IMR-90 (cell line): Measurements from ENCODE around the gene KEAP1. TPM values are rescaled to one million over a fixed set of nuclear protein-coding genes. Genes with fewer than 3 reads are reported as not detected.

Experiments
- ATAC-seq: fragments of 200-7000 bp; cut with Tn5 transposase; 2 replicates; pipeline ENCODE4 v1.9.1; 2020; ENCODE audit warnings: low read depth, mild to moderate bottlenecking, moderate library complexity
- BruUV-seq: library from RNA; stranded (reverse); fragments of 400-500 nt; replicated peaks from 2 replicates; lab custom pipeline; 2021; lab: Mats Ljungman, UMichigan
- CTCF ChIA-PET: fragments of 300-600 bp; formaldehyde crosslinking; extraction: SDS; loops from one replicate; lab custom pipeline; 2021; ENCODE audit warnings: antibody characterized with exemption; lab: Yijun Ruan, JAX
- POLR2A ChIA-PET: fragments of 300-600 bp; sonication (Branson Sonifier 250); formaldehyde crosslinking; loops from one replicate; lab custom pipeline; 2022; ENCODE audit warnings: antibody characterized with exemption; ENCODE audit not compliant: unreplicated experiment; lab: Charles Lee
- DNase-seq: peaks from one replicate; pipeline ENCODE4 v3.0.0; 2013
- H2AFZ ChIP-seq: replicated peaks from 2 replicates; pipeline ENCODE3; 2013; ENCODE audit warnings: low read length, mild to moderate bottlenecking; ENCODE audit not compliant: poor library complexity
- H2AK5ac ChIP-seq: 2 replicates; pipeline ENCODE4 v1.6.1; 2013; ENCODE audit warnings: low read depth, low read length, inconsistent platforms
- H2AK9ac ChIP-seq: replicated peaks from 2 replicates; pipeline ENCODE3; 2013; ENCODE audit warnings: mild to moderate bottlenecking, low read depth, low read length, moderate library complexity; ENCODE audit not compliant: poor library complexity
- H2BK120ac ChIP-seq: 2 replicates; pipeline ENCODE4 v1.6.1; 2013; ENCODE audit warnings: low read depth, low read length, inconsistent platforms
- H2BK15ac ChIP-seq: 3 replicates; pipeline ENCODE4 v1.6.1; 2013; ENCODE audit warnings: low read depth, low read length, inconsistent platforms
- H2BK20ac ChIP-seq: 2 replicates; pipeline ENCODE4 v1.6.1; 2013; ENCODE audit warnings: low read depth, mild to moderate bottlenecking, inconsistent platforms, low read length, moderate library complexity
- H2BK5ac ChIP-seq: 2 replicates; pipeline ENCODE4 v1.6.1; 2013; ENCODE audit warnings: mild to moderate bottlenecking, low read depth, low read length, inconsistent platforms; ENCODE audit not compliant: poor library complexity, severe bottlenecking
- H3K14ac ChIP-seq: replicated peaks from 2 replicates; pipeline ENCODE4 v1.6.1; 2013; ENCODE audit warnings: low read depth, low read length, inconsistent platforms
- H3K18ac ChIP-seq: 2 replicates; pipeline ENCODE4 v1.6.1; 2013; ENCODE audit warnings: low read depth, low read length, control low read depth
- H3K23ac ChIP-seq: 2 replicates; pipeline ENCODE4 v1.6.1; 2013; ENCODE audit warnings: low read depth, low read length, inconsistent platforms
- H3K27ac ChIP-seq: 2 replicates; pipeline ENCODE4 v1.5.1; 2013; ENCODE audit warnings: mild to moderate bottlenecking, control low read depth, low read length; ENCODE audit not compliant: insufficient read depth
- H3K27me3 ChIP-seq: 2 replicates; pipeline ENCODE4 v1.6.1; 2013; ENCODE audit warnings: low read length; ENCODE audit not compliant: control insufficient read depth, insufficient read depth
- H3K36me3 ChIP-seq: 2 replicates; pipeline ENCODE4 v1.6.1; 2013; ENCODE audit warnings: low read length, mixed read lengths; ENCODE audit not compliant: control insufficient read depth, insufficient read depth
- H3K4ac ChIP-seq: 2 replicates; pipeline ENCODE4 v1.6.1; 2013; ENCODE audit warnings: low read depth, low read length, inconsistent platforms
- H3K4me1 ChIP-seq: 2 replicates; pipeline ENCODE4 v1.6.1; 2013; ENCODE audit warnings: low read length, mixed read lengths; ENCODE audit not compliant: control insufficient read depth, insufficient read depth
- H3K4me2 ChIP-seq: 2 replicates; pipeline ENCODE4 v1.6.1; 2013; ENCODE audit warnings: low read depth, mild to moderate bottlenecking, control low read depth, low read length, moderate library complexity
- H3K4me3 ChIP-seq: 2 replicates; pipeline ENCODE4 v1.5.1; 2013; ENCODE audit warnings: low read depth, mild to moderate bottlenecking, control low read depth, low read length, moderate library complexity; ENCODE audit not compliant: insufficient read depth
- H3K56ac ChIP-seq: 2 replicates; pipeline ENCODE4 v1.6.1; 2013; ENCODE audit warnings: low read length, inconsistent platforms; ENCODE audit not compliant: insufficient read depth; ENCODE audit errors: extremely low read depth
- H3K79me1 ChIP-seq, 2 experiments: 2 replicates each; pipeline ENCODE4 v1.6.1; 2013; ENCODE audit warnings: low read length in 2 of 2, inconsistent platforms in 1 of 2, low read depth in 1 of 2
- H3K9ac ChIP-seq: 2 replicates; pipeline ENCODE4 v1.6.1; 2013; ENCODE audit warnings: low read depth, low read length, control low read depth
- H3K9me1 ChIP-seq: 2 replicates; pipeline ENCODE4 v1.6.1; 2013; ENCODE audit warnings: low read length, inconsistent platforms; ENCODE audit not compliant: insufficient read depth
- H3K9me3 ChIP-seq: 2 replicates; pipeline ENCODE4 v1.6.1; 2013; ENCODE audit warnings: low read length; ENCODE audit not compliant: control insufficient read depth, insufficient read depth
- H4K20me1 ChIP-seq: 2 replicates; pipeline ENCODE4 v1.6.1; 2013; ENCODE audit warnings: low read length, inconsistent platforms; ENCODE audit not compliant: insufficient read depth
- H4K5ac ChIP-seq: 2 replicates; pipeline ENCODE4 v1.6.1; 2013; ENCODE audit warnings: mild to moderate bottlenecking, low read depth, low read length, control low read depth
- H4K8ac ChIP-seq, 2 experiments: 2 replicates each; pipeline ENCODE4 v1.6.1; 2013; ENCODE audit warnings: low read depth in 2 of 2, low read length in 2 of 2, control low read depth in 1 of 2, inconsistent platforms in 1 of 2
- H4K91ac ChIP-seq: 2 replicates; pipeline ENCODE4 v1.6.1; 2013; ENCODE audit warnings: low read depth, low read length, inconsistent platforms; ENCODE audit not compliant: insufficient read depth
- CHD1 ChIP-seq: IDR thresholded peaks from 2 replicates; pipeline ENCODE4 v1.6.1; 2012; ENCODE audit warnings: low read depth, low read length, improper control_type of control experiment
- POLR2A ChIP-seq: IDR thresholded peaks from 2 replicates; pipeline ENCODE4 v1.6.1; 2012; ENCODE audit warnings: mild to moderate bottlenecking, low read depth, low read length
- USF2 ChIP-seq: fragments of 150-350 bp; IDR thresholded peaks from 2 replicates; pipeline ENCODE4 v1.6.1; 2017; ENCODE audit warnings: mild to moderate bottlenecking, antibody characterized with exemption, low read length, low read depth
- WGBS, 2 experiments: methylation state at CpG; one replicate each; pipeline versions ENCODE4 v1.1.5 to v1.1.7; 2013; ENCODE audit warnings: missing lambda C conversion rate in 2 of 2; ENCODE audit not compliant: insufficient read length in 1 of 2; ENCODE audit errors: extremely low coverage in 2 of 2; 5-methylcytosine and 5-hydroxymethylcytosine counted together
- dilution Hi-C: fragments of 300-500 bp; cut with HindIII; formaldehyde crosslinking; loops from one replicate; pipeline ENCODE4 v1.14.3; 2018; ENCODE audit warnings: low sequenced_read_pairs; ENCODE audit not compliant: unreplicated experiment
- in situ Hi-C: fragments of 300-500 bp; cut with MboI; formaldehyde crosslinking; loops from 3 replicates; pipeline ENCODE4 v1.14.3; 2019; ENCODE audit warnings: low sequenced_read_pairs, inconsistent platforms, mixed read lengths
- intact Hi-C: fragments of 100-400 bp; cut with micrococcal nuclease; formaldehyde crosslinking; loops from 2 replicates; pipeline ENCODE4 v1.10.0; 2022
- polyA plus RNA-seq, 3 experiments: library from polyadenylated mRNA; depleted of rRNA; stranded (reverse); fragments of >200 nt; gene quantifications; 2 replicates each; pipeline ENCODE4 v1.2.3, GENCODE V29; 2012; ENCODE audit warnings: low replicate concordance in 1 of 3
- total RNA-seq: library from RNA; depleted of rRNA; stranded (reverse); fragments of >200 nt; gene quantifications from 2 replicates; pipeline ENCODE4 v1.2.3, GENCODE V29; 2012

Gene KEAP1
- total and polyA plus RNA-seq, 2 of the 4 experiments (the other 2 are of a cell fraction), result 63.4 to 81.6 TPM

GRCh38 chr19:10491472-10492047 is 11.6 kb downstream of the KEAP1 start:
- Histone ChIP-seq H3K4ac (no peak overlapping the region), H3K18ac (no peak overlapping the region), H2AFZ (peak overlapping the region; percentile 58), H3K9me1 (no peaks in the 10 kb centered on the region), H3K79me1 (peaks cover 4 to 38% of the 10 kb centered on the region in 2 experiments; a peak in 1 of 4 replicates), H2AK5ac (no peak overlapping the region), H3K4me1 (no peaks in the 10 kb centered on the region), H2BK15ac (no peak overlapping the region), H3K23ac (no peak overlapping the region), H3K9ac (no peak overlapping the region), H3K56ac (no peak overlapping the region), H4K20me1 (peaks cover 22% of the 10 kb centered on the region), H4K5ac (no peak overlapping the region), H4K91ac (no peak overlapping the region), H2BK20ac (no peak overlapping the region), H3K27me3 (no peaks in the 10 kb centered on the region), H2BK120ac (no peak overlapping the region), H3K27ac (no peak overlapping the region), H2AK9ac (no peak overlapping the region), H2BK5ac (no peak overlapping the region), H3K4me2 (no peak overlapping the region), H3K36me3 (peaks cover 60% of the 10 kb centered on the region), H3K14ac (no peak overlapping the region), H3K4me3 (no peak overlapping the region), H4K8ac (no peak overlapping the region), H3K9me3 (no peaks in the 10 kb centered on the region)
- ChIA-PET CTCF (no interaction called here), POLR2A (no interaction called here)
- 97% methylated on average over 26 of the region's 43 CpGs; no CpG with 5 or more reads in 1 of the 2 experiments for WGBS, 2 experiments
- in situ Hi-C loops (loop anchor here (10.0 kb wide), 1 partner anchor 153 kb away; no protein-coding TSS in a partner anchor), intact Hi-C loops (no loop called here), dilution Hi-C loops (no loop called here)
- DNase-seq (no peak), ATAC-seq (no peak)
- BruUV-seq, result no TSS peak
- TF ChIP-seq CHD1 (no peak), POLR2A (no peak), USF2 (no peak)
